PC-3 (cell line): ENCODE measurements around the gene ITPR3. TPM values are rescaled to one million over a fixed set of nuclear protein-coding genes. Genes with fewer than 3 reads are reported as not detected.

Source experiments
- ATAC-seq: fragments of 200-7000 bp; cut with Tn5 transposase; 2 replicates; pipeline ENCODE4 v1.9.1; 2020; ENCODE audit warnings: mild to moderate bottlenecking, moderate library complexity
- BruUV-seq: library from RNA; stranded (reverse); fragments of 400-500 nt; replicated peaks from 2 replicates; lab custom pipeline; 2021; lab: Mats Ljungman, UMichigan
- CTCF ChIA-PET: fragments of 300-600 bp; sonication (Branson Sonifier 250); formaldehyde crosslinking; loops from one replicate; lab custom pipeline; 2022; ENCODE audit warnings: antibody characterized with exemption; lab: Charles Lee
- POLR2A ChIA-PET: fragments of 300-600 bp; sonication (Branson Sonifier 250); formaldehyde crosslinking; loops from one replicate; lab custom pipeline; 2022; ENCODE audit warnings: antibody characterized with exemption; ENCODE audit not compliant: unreplicated experiment; lab: Charles Lee
- DNase-seq: peaks from one replicate; pipeline ENCODE4 v3.0.0-alpha.2; 2015
- H2AFZ ChIP-seq: fragments of 300-600 bp; sonication (generic); 2 replicates; pipeline ENCODE4 v1.6.0; 2016; ENCODE audit warnings: antibody characterized with exemption, low read length
- H3F3A ChIP-seq: fragments of 300-600 bp; sonication (generic); one replicate; pipeline ENCODE4 v1.6.0; 2017; ENCODE audit warnings: antibody characterized with exemption, low read length, control low read depth, mild to moderate bottlenecking; ENCODE audit not compliant: unreplicated experiment
- H3K27ac ChIP-seq: fragments of 300-600 bp; sonication (generic); 2 replicates; pipeline ENCODE4 v1.5.1; 2016; ENCODE audit warnings: mild to moderate bottlenecking, low read length
- H3K27me3 ChIP-seq: fragments of 300-600 bp; sonication (generic); 2 replicates; pipeline ENCODE4 v1.6.1; 2016; ENCODE audit warnings: low read length, mixed read lengths
- H3K36me3 ChIP-seq: fragments of 300-600 bp; sonication (generic); 2 replicates; pipeline ENCODE4 v1.6.1; 2016; ENCODE audit warnings: low read depth, mixed run types, low read length, mixed read lengths
- H3K4me1 ChIP-seq: fragments of 300-600 bp; sonication (generic); 2 replicates; pipeline ENCODE4 v1.5.1; 2016; ENCODE audit warnings: low read length; ENCODE audit not compliant: insufficient read depth
- H3K4me2 ChIP-seq: fragments of 300-600 bp; sonication (generic); 2 replicates; pipeline ENCODE4 v1.6.0; 2016; ENCODE audit warnings: low read length
- H3K4me3 ChIP-seq: fragments of 300-600 bp; sonication (generic); 2 replicates; pipeline ENCODE4 v1.5.1; 2016; ENCODE audit warnings: mild to moderate bottlenecking, low read length, mixed read lengths
- H3K79me2 ChIP-seq: fragments of 300-600 bp; sonication (generic); 2 replicates; pipeline ENCODE4 v1.6.1; 2017; ENCODE audit warnings: low read length, mixed read lengths
- H3K9ac ChIP-seq: fragments of 300-600 bp; sonication (generic); 2 replicates; pipeline ENCODE4 v1.6.0; 2016; ENCODE audit warnings: mild to moderate bottlenecking, low read length
- H3K9me2 ChIP-seq: fragments of 300-600 bp; sonication (generic); replicated peaks from 2 replicates; pipeline ENCODE4 v1.6.1; 2016; ENCODE audit warnings: mixed run types, low read length, mixed read lengths
- H3K9me3 ChIP-seq: fragments of 300-600 bp; sonication (generic); 2 replicates; pipeline ENCODE4 v1.6.1; 2016; ENCODE audit warnings: low read length, mixed read lengths
- H4K20me1 ChIP-seq: fragments of 300-600 bp; sonication (generic); 2 replicates; pipeline ENCODE4 v1.6.1; 2016; ENCODE audit warnings: low read length, mixed read lengths
- EZH2 ChIP-seq: fragments of 300-600 bp; sonication (generic); IDR thresholded peaks from one replicate; pipeline ENCODE4 v1.6.1; 2017; ENCODE audit warnings: antibody characterized with exemption, mild to moderate bottlenecking, low read length; ENCODE audit not compliant: unreplicated experiment
- EZH2phosphoT487 ChIP-seq: fragments of 300-600 bp; sonication (generic); IDR thresholded peaks from 2 replicates; pipeline ENCODE4 v1.6.1; 2018; ENCODE audit warnings: mild to moderate bottlenecking, antibody characterized with exemption, low read length, borderline replicate concordance
- intact Hi-C: fragments of 100-400 bp; cut with micrococcal nuclease; formaldehyde crosslinking; loops from 2 replicates; pipeline ENCODE4 v1.9.0; 2023
- total RNA-seq: library from RNA; depleted of rRNA; stranded (reverse); fragments of >200 nt; gene quantifications from 2 replicates; pipeline ENCODE4 v1.2.3, GENCODE V29; 2014
- TF ChIP-seq, protein P1 (sequence below): fragments of 300-600 bp; sonication (generic); conservative IDR thresholded peaks from 2 replicates; pipeline ENCODE4 v1.5.1; 2017; ENCODE audit warnings: antibody characterized with exemption, low read depth, mild to moderate bottlenecking, low read length

ITPR3 gene
- total RNA-seq, 1 experiment from 2014 or later: 41.8 TPM

DNA sequence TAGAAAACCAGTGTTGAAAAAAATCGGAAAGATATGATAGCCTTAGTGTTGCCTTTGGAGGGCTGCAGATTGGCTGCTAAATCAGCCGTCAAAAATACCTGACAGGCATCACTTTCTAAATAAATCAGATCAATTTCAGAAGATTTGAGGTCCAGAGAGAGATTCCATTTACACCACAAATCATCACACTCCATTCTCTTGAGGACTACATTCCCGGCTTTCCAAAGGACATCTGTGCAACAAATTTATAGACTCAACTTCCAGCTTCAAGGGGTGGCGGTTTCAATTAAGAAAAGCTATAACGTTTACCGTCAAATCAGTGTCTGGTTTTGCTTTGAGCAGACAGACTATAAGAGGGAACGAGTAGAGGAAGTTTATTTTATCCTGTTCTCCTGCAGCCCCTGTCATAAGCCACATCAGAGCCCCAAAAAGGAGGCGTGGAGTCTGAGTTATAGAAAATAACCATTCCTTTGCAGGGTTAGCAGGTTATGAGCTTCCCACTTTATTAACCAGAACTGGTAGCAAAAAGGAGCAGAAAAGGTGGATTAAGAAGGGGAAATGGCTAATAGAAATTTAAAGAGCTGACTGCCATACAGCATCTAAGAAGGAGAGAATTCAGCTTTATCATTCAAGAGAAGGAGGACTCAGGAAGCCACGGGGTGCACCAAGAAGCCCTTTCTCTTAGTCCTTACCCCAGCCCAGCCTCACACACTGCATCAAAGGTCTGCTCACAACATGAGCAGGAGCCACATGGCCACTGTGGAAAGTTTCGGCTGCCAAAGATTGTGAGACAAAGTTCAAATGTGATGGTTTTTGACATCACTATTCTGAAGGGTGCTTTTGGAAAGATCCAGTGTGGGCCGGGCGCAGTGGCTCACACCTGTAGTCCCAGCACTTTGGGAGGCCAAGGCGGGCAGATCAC, 103.2 kb downstream of the ITPR3 start:
- Histone ChIP-seq H2AFZ (no peak overlapping the region), H3F3A (no peaks in the 10 kb centered on the region), H3K9me2 (no peaks in the 10 kb centered on the region), H3K79me2 (no peaks in the 10 kb centered on the region), H3K27ac (no peak overlapping the region), H3K4me2 (no peak overlapping the region), H3K27me3 (peaks cover 19% of the 10 kb centered on the region), H3K4me3 (no peak overlapping the region), H3K9ac (no peak overlapping the region), H3K9me3 (no peaks in the 10 kb centered on the region), H3K36me3 (no peaks in the 10 kb centered on the region), H4K20me1 (no peaks in the 10 kb centered on the region), H3K4me1 (peaks cover 16% of the 10 kb centered on the region)
- ChIA-PET CTCF (no interaction called here), POLR2A (no interaction called here)
- DNase-seq (no peak), ATAC-seq (no peak)
- intact Hi-C loops: no loop called here
- no peak for TF ChIP-seq EZH2phosphoT487
- TF ChIP-seq EZH2: no peak
- no TSS peak for BruUV-seq

DNA sequence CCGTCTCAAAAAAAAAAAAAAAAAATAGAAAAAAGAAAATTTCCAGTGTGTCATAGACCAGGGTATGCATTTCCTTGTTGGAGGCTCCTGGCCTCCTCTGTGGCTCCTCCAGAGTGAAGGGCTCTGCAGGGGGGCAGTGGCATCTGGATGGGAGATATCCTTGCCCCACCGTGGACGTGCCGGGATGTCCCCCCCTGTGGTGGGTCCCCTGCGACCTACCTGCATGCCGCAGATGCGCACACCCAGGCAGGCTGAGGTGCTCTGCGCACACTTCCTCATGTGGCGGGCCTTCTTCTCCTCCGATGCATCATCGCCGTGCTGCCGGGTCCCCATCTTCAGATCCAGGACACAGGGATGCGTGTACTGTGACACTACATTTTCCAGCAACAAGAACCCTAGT, 104.1 kb downstream of the ITPR3 start:
- Histone ChIP-seq H3F3A (no peaks in the 10 kb centered on the region), H3K36me3 (no peaks in the 10 kb centered on the region), H3K4me3 (no peak overlapping the region), H3K9me3 (no peaks in the 10 kb centered on the region), H3K9me2 (no peaks in the 10 kb centered on the region), H3K9ac (no peak overlapping the region), H3K4me2 (no peak overlapping the region), H3K27me3 (peaks cover 19% of the 10 kb centered on the region), H3K4me1 (peaks cover 16% of the 10 kb centered on the region), H2AFZ (no peak overlapping the region), H3K79me2 (no peaks in the 10 kb centered on the region), H4K20me1 (no peaks in the 10 kb centered on the region), H3K27ac (no peak overlapping the region)
- DNase-seq: no peak
- POLR2A ChIA-PET: no interaction called here
- intact Hi-C loops: no loop called here
- no peak for TF ChIP-seq EZH2
- TF ChIP-seq, protein P1, sequence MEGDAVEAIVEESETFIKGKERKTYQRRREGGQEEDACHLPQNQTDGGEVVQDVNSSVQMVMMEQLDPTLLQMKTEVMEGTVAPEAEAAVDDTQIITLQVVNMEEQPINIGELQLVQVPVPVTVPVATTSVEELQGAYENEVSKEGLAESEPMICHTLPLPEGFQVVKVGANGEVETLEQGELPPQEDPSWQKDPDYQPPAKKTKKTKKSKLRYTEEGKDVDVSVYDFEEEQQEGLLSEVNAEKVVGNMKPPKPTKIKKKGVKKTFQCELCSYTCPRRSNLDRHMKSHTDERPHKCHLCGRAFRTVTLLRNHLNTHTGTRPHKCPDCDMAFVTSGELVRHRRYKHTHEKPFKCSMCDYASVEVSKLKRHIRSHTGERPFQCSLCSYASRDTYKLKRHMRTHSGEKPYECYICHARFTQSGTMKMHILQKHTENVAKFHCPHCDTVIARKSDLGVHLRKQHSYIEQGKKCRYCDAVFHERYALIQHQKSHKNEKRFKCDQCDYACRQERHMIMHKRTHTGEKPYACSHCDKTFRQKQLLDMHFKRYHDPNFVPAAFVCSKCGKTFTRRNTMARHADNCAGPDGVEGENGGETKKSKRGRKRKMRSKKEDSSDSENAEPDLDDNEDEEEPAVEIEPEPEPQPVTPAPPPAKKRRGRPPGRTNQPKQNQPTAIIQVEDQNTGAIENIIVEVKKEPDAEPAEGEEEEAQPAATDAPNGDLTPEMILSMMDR: no peak
- TF ChIP-seq EZH2phosphoT487: no peak
- no TSS peak for BruUV-seq
- CTCF ChIA-PET: no interaction called here
- no peak for ATAC-seq

DNA sequence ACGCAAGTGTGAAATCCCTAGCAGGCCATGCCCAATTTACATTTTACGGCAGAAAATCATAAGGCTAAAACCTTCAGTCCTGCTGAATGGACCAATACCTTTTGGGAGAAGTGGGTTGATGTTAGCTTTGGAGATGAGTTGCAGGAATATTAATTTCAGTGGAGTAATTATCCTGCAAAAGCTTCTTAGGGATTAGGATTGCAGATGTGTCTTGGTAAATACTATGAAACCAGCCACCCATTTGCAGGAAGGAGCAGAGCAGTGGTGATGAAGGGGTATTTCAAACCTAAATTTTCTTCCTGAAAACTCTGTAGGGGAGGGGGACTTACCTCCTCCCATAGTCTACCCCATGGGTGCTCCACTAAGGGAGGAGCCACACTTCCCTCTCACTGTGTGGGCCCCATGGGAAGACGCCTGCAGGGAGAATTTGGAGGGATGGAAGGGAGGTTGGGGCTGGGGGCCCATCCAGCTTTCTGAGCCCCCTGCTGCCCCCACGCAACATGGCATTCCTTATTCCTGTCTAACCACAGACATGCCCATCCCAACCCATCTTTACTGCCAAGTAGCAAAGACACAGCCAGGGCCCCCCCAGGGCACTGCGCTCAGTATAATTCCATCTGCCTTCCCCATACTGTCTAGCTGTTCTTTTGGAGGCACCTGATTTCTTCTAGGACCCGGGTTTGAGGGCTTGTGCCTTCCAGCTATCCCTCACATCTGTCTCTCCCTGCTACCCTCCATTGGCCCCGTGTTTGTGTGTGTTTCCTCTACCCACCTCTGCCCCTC, 105.0 kb downstream of the ITPR3 start:
- no peak overlapping the region for H2AFZ ChIP-seq
- H3K9ac ChIP-seq: no peak overlapping the region
- no peak overlapping the region for H3K27ac ChIP-seq
- H3K4me1 ChIP-seq: peaks cover 7% of the 10 kb centered on the region
- ATAC-seq: no peak
- no peak for DNase-seq
- no peaks in the 10 kb centered on the region for H3K79me2 ChIP-seq
- ChIA-PET POLR2A (no interaction called here), CTCF (no interaction called here)
- peaks cover 19% of the 10 kb centered on the region for H3K27me3 ChIP-seq
- no peaks in the 10 kb centered on the region for H3K9me3 ChIP-seq
- intact Hi-C loops: no loop called here
- H3K4me3 ChIP-seq: no peak overlapping the region
- no peaks in the 10 kb centered on the region for H4K20me1 ChIP-seq
- H3K9me2 ChIP-seq: no peaks in the 10 kb centered on the region
- TF ChIP-seq EZH2phosphoT487 (no peak), EZH2 (no peak)
- TF ChIP-seq, protein P1: no peak
- H3K4me2 ChIP-seq: no peak overlapping the region
- H3F3A ChIP-seq: no peaks in the 10 kb centered on the region
- no TSS peak for BruUV-seq
- no peaks in the 10 kb centered on the region for H3K36me3 ChIP-seq
